Stimulated activated CD8-positive, alpha-beta memory T cell treated with anti-CD3 and anti-CD28 coated beads, Interleukin-7, amount 100 ng/mL, for 1 hour (primary cell): Measurements from ENCODE around the gene IP6K3.

Source experiments
- DNase-seq, 2 donors: peaks; one replicate each; pipeline ENCODE4 v3.0.0-alpha.2; 2020; ENCODE audit warnings: low read depth in 2 of 2

Gene IP6K3

DNA sequence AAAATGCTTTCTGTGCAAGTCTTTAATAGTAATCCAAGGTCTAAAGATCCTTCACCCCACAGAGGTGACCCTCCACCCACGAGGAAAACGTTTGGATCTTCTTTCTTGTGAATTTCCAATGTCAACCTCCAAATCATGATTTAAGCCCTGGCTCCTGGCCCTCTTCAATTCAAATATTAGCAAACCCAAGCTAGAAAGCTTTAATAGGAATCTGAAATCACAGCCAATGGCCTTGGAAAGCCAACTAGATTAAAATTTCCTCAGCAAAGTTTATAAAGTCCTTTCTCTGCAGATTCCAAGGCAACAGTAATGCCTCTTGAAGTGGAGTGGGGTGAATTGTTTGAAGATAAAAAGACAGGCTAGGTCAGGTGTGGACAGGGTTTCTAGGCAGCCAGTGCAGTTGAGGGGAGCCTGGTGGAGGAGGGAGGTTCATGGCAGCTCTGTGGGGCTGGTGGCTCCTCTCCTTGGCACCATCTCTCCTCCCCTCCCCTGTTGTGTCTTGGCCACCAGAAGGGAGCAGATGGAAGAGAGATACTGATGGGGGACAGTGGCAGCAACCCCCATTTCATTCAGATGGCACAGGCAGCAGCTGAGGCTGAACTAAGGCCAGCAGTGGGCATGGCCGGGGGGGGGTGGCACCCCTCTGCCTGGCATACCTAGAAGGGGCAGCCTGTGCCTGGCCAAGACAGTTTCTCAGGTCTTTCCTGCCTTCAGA, 23.2 kb downstream of the IP6K3 start:
- no peak for DNase-seq

DNA sequence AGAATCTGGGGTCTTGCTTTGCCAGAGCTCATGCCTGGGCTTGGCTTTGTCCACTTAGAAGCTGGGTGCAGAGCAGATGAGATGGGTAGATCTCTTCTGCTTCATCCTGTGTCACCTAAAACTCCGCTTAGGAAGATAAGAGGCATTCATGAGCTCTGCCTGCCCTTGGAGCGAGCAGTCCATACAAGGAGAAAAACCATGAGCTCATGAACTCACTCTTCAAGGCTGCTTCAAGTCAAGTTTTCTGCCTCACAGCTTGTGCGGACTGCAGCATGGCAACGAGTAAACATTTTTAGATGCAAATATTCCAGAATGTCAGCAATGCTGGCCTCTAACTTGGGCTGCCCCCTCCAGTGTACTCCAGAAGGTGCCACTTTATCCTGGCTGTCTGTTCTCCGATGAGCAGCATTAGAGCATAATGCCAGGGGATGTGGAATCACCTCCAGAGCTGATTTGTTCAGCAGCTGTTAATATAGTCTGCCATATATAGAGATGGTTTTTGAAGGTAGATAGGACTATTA, 24.5 kb downstream of the IP6K3 start:
- no peak for DNase-seq

GRCh38 chr6:33721508-33721907, 25.2 kb downstream of the IP6K3 start:
- DNase-seq: no peak

DNA sequence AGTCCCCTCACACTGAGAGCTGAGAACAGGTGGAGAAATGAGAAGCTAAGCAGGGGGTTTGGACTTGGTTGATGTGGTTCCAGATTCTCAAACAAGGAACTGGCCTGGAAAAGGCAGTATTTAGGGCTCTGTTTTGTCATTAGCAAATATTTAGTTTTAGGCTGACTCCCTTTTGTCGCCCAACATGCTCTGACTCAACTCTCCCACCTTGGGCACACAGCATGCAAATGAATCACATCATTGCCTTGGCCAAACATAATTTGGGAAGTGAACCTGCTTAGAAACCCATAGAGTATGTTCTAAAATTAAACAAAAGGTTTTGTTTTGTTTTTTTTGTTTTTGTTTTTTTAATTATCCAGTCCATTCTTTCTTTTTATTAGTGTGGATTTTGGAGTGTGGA, 25.7 kb downstream of the IP6K3 start:
- no peak for DNase-seq

DNA sequence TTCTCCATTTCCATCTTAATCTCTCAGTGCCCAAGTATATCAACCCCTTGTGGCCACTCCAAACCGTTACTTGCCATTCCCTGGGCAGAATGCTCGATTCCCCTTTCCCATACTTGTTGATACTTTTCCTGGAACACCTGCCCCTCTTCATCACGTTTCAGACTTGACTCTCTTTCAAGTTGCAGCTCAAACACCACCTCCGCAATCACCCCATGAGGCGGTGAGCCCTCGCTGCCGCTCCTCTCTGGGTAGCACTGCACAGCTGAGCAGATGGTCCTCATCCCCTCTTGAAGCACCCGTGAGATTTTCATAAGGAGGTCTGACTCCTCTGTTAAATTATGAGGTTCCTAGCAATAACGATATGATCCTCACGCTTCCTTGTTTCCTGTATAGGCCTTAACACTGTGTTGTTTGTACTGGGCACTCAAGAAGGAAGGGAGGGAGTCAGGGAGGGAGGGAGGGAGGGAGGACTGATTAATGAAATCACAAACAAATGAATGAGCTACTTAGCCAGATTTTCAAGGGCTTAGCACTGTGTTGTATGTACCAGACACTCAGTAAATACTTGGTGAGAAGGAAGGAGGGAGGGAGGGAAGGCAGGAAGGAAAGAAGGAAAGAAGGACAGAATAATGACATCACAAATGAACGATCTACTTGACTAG, 27.2 kb downstream of the IP6K3 start:
- DNase-seq: no peak

DNA sequence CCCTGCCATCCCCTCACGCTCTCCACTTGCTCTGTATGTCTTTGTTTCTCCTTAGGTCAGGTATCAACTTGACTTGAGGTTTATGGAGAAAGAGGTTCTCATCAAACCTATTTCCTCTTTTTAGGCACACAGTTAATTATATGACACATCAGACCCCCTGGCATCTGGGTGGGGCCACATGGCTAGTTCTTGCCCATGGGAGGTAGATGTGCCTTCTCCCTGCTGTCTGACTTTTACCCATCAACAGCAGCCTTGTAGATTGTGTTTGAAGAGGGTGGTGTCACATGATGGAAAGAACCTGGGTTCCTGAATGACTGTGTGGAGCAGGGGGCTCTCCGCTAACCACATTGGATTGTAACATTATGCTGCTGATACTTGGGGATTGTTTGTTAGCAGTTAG, 28.0 kb downstream of the IP6K3 start:
- DNase-seq: no peak

GRCh38 chr6:33717934-33718455, 28.7 kb downstream of the IP6K3 start:
- DNase-seq: no peak

GRCh38 chr6:33716890-33717632, 29.6 kb downstream of the IP6K3 start:
- no peak for DNase-seq

GRCh38 chr6:33716379-33716778, 30.3 kb downstream of the IP6K3 start:
- no peak for DNase-seq

DNA sequence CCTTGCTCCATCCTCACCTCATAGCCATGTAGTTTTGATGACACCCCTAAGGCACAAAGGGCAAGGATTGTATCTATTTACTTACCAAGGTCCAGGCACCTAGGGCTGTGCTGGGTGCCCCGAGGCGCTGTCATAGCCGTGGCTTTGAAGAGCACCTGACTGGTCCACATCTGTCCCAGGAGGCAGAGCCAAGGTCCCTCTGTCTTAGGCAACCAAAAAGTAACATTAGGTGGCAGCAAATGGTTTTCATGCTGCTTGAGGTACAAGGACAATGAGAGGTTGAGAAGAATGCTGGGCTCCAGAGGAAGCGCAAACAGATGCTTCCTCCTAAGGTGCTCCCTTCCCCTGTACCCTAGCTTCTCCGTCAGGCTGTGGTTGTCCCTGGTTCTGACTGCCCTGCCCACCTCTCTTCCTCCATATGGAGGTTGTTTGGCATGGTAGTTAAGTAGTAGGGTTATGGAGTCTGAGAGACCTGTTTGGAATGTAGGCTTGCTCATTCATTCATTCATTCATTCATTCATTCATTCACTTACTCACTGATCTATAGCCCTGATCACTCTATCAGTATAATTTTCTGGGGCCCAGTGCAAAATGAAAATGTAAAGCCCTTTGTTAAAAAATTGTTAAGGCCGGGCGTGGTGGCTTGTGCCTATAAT, 32.2 kb downstream of the IP6K3 start:
- DNase-seq: no peak

- no peak for DNase-seq
These were observed 32.9 kb downstream of the IP6K3 start for GRCh38 chr6:33713786-33714185.

DNA sequence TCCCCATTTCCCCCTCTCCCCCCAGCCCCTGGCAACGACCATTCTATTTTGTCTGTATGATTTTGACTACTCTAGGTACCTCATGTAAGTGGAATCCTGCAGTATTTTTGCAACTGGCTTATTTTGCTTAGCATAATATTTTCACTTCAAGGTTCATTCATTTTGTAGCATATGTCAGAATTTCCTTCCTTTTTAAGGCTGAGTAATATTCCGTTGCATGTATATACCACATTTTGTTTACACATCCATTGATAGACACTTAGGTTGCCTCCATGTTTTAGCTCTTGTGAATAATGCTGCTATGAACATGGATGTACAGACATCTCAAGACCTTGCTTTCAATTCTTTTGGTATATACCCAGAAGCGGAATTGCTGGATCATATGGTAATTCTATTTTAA, 33.8 kb downstream of the IP6K3 start:
- DNase-seq: no peak

GRCh38 chr6:33711140-33712129, 35.3 kb downstream of the IP6K3 start, which contains the start of gene UQCC2:
UQCC2 (minus strand) TSS chr6:33711700; CDS start chr6:33711686, 14 bp downstream.
- peak; percentile 87 to 94 for DNase-seq

- DNase-seq: no peak
These were observed 36.2 kb downstream of the IP6K3 start for GRCh38 chr6:33710296-33711121.

- no peak for DNase-seq
These were observed 37.0 kb downstream of the IP6K3 start for GRCh38 chr6:33709605-33710295.

DNA sequence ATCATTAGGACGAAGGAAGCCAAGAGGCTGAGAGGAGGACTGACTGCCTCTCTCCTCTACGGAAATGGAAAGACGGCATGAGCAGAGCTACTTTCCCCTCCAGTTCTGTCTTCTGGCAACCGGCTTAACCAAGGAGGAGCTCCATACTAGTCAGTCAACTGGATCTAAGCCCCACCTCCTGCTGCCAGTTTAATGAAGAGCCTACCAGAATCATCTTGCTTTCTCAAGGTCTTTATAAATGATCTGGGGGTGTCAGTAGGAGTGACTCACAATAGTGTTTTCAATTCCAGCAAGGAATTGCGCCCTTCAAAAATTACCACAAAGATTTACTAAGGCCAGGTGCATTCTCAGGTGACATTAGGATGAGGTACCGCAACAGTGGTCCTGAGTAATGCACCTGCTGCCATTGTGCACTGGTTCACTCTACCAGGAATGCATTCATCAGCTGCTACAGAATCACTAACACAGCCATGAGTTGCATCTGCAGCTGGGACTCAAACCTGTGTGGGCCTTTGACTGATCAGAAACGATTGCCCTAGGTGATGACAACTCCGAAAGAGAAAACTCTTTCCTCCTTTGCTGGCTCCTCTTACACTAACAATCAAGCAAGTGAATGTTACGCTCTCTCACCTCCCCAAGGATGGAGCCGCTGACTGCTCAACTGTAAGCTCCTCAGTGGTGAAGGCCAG, 38.0 kb downstream of the IP6K3 start:
- no peak for DNase-seq

DNA sequence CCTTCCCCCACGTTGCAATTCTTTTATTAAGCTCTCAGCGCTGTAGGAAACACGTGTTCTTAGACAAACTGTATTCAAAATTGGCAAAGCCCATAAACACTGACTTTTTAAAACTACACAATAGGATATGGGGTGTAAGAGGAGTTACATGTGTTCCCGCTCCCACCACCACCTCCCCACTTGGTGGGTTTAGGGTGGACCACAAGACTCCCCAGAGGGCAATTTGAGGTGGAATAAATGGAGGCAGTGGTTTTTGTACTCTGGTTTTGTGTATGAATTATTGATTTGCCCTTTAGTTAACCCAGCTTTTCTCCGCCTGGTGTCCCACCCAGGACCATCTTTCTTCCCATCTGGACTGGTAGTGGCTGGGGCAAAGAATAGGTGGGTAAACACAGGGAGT, 38.9 kb downstream of the IP6K3 start:
- DNase-seq: no peak

DNA sequence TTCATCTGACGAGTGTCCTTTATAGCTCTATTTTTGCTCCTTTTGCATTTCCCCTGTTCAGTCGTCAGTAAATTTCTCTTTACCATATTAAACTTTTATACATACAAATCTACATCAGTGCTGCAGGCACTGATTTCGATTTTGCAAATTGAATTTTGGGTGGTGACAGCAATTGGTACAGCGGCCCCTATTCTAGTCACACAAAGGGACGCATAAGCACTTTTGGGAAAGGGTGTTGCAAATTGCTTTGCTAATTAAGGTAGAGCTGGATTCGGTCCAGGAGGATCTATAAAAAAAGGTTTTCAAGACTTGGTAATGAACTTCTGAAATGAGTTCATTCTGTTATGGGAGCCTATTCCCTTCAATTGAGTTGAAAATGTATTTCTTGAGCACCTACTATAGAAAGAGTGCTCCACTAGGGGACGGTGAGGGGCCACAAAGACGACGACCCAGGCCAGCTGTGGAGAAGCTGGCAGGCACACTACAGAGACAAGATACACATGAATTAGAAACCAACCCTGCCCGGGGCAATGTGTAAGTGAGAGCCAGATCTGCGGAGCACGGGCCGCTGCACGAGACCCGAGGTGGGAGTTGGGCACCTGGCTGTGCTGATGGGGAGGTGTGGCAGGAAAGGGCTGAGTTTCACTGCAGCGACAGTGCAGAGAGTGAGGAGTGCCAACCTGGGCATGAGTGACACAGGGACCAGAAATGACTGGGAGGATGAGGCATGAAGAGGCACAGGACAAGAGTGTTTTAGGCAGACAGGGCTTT, 40.6 kb downstream of the IP6K3 start:
- no peak for DNase-seq
